Fibroblast of lung (primary cell): ENCODE results near the gene FNDC11.

Source experiments
- CTCF ChIP-seq, 2 donors: IDR thresholded peaks in 1 of 2; conservative IDR thresholded peaks in 1 of 2; 1 replicate in 1 of 2; 2 replicates in 1 of 2; pipeline ENCODE4 v1.5.1; 2011 to 2012; ENCODE audit warnings: low read length in 2 of 2, control low read depth in 1 of 2, inconsistent platforms in 1 of 2, low read depth in 1 of 2, mild to moderate bottlenecking in 1 of 2
- EZH2 ChIP-seq: IDR thresholded peaks from 2 replicates; pipeline ENCODE4 v1.5.1; 2012; ENCODE audit warnings: low read length, control low read depth, mild to moderate bottlenecking; ENCODE audit errors: missing control alignments

DNA sequence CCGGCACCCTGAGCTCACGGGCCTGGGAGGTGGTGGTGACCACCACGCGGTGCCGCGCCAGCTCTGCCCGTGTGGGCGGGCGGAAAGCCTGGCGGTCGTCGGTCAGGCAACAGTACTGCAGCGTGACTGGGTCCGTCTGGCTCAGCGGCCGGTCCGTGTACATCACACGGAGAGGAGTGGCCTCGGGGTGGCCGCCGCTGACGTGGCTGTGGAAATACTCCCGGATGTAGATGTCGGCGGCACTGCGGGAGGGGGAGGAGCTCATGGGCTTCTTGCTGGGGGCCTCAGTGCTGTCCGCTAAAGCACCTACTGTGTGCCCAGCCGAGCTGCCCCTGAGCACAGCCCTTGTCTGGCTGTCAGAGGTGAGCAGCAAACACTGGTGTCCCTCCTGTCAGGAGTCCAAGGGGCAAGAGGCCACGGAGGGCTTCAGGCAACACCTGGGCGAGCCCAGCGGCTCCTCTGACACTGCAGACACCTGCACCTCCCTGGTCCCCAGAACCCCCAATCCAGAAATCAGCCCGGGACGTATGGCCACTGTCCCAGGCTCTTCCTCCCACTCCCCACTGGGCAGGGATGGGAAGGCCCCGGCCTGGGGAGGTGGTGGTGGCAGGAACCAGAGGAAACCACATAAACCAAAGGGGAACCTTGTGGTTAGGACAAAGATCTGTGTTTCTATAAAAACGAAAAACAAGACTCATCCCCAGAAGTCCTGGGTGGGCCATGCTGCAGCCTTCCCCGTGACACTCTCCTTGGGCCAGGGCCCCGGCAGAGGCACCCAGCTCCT, 13.6 kb downstream of the FNDC11 start:
- TF ChIP-seq CTCF (conservative IDR thresholded peaks at IDR 0.05 in 1 of 2, IDR thresholded peaks at IDR 0.05 in 1 of 2; ENCODE audit: low read depth in 1 of 2, low read length in 2 of 2) (no peak), EZH2 (no peak)
